B cell (primary cell): Measurements from ENCODE around the gene GFPT1.

Experiments
- CTCF ChIP-seq: fragments of 200-600 bp; IDR thresholded peaks from one replicate; pipeline ENCODE4 v1.8.0; 2022; ENCODE audit warnings: antibody characterized with exemption, mild to moderate bottlenecking
- EZH2 ChIP-seq: IDR thresholded peaks from 2 replicates; pipeline ENCODE4 v1.6.1; 2012; ENCODE audit warnings: borderline replicate concordance, low read depth, mild to moderate bottlenecking, moderate library complexity, low read length; ENCODE audit not compliant: insufficient read depth, poor library complexity, severe bottlenecking

DNA sequence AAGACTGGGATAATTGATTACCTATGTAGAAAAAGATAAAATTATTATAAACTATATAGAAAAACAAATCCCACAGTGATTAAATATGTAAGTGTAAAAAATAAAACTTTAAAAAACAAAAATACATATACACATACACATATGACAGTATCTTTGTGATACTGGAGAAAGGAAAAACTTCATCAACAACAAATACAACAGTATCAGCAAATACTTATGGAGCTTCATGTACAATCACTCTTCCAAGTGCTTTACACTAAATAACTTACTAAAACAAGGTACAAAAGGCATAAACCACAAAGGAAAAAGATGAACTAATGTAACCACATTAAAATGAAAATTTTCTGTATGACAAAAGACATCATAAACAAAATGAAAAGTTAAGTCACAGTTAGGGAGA is 24.1 kb upstream of the GFPT1 start:
- TF ChIP-seq CTCF: no peak
- no peak for TF ChIP-seq EZH2
